ENCODE results near the gene RPRD1B. TPM values are rescaled to one million over a fixed set of nuclear protein-coding genes. Genes with fewer than 3 reads are reported as not detected.

RPRD1B gene
- polyA plus RNA-seq, 3 donors = 3.6 to 12.3 (median 4.7) TPM

GRCh38 chr20:38117635-38118034, 84.1 kb downstream of the RPRD1B start:
- Mint-ChIP-seq H3K27ac (no peak overlapping the region), H3K9me3 (no peaks in the 10 kb centered on the region), H3K27me3 (ENCODE audit: low read depth in 3 of 3) (no peaks in the 10 kb centered on the region), H3K36me3 (no peaks in the 10 kb centered on the region), H3K4me3 (no peak overlapping the region), H3K4me1 (peaks cover 31% of the 10 kb centered on the region)
- no peak overlapping the region for H3K4me2 ChIP-seq (replicated peaks; ENCODE audit: extremely low read depth, low read length, poor library complexity, severe bottlenecking)
- intact Hi-C loops (cut with micrococcal nuclease) = no loop called here
- no peak for TF ChIP-seq CTCF (IDR thresholded peaks at IDR 0.05)
- H3K9me3 ChIP-seq (replicated peaks in 1 of 2; ENCODE audit: control insufficient read depth in 1 of 2, insufficient read depth in 1 of 2, low read length in 2 of 2) = no peaks in the 10 kb centered on the region
- no peaks in the 10 kb centered on the region for H4K20me1 ChIP-seq (ENCODE audit: insufficient read depth, low read length)
- H3K79me2 ChIP-seq (ENCODE audit: insufficient read depth, low read length) = no peaks in the 10 kb centered on the region
- H2AFZ ChIP-seq (ENCODE audit: insufficient read depth, low read depth, low read length, poor library complexity, severe bottlenecking) = no peak overlapping the region
- no peaks in the 10 kb centered on the region for H3K27me3 ChIP-seq (ENCODE audit: control insufficient read depth in 2 of 2, insufficient read depth in 2 of 2, low read length in 2 of 2)
- peaks cover 13 to 18% of the 10 kb centered on the region in 2 donors for H3K4me1 ChIP-seq (ENCODE audit: control insufficient read depth in 1 of 2, insufficient read depth in 2 of 2, low read length in 2 of 2)
- no peak overlapping the region for H3K27ac ChIP-seq (ENCODE audit: low read depth in 1 of 2, low read length in 2 of 2)
- WGBS (ENCODE audit: insufficient coverage) = no CpG with 5 or more reads among the region's 3 CpGs
- no peaks in the 10 kb centered on the region for H3K36me3 ChIP-seq (replicated peaks in 1 of 2; ENCODE audit: control insufficient read depth in 1 of 2, insufficient read depth in 2 of 2, low read length in 2 of 2)
- H3K4me3 ChIP-seq (replicated peaks in 1 of 3; ENCODE audit: low read depth in 2 of 3, low read length in 3 of 3) = no peak overlapping the region
- no peak overlapping the region for H3K9ac ChIP-seq (ENCODE audit: insufficient read depth, low read length, poor library complexity, severe bottlenecking)
- DNase-seq = no peak

GRCh38 chr20:38119446-38119845, 85.9 kb downstream of the RPRD1B start:
- H3K4me2 ChIP-seq (replicated peaks; ENCODE audit: extremely low read depth, low read length, poor library complexity, severe bottlenecking) = no peak overlapping the region
- Mint-ChIP-seq H3K27ac (no peak overlapping the region), H3K4me3 (no peak overlapping the region), H3K4me1 (peaks cover 18% of the 10 kb centered on the region), H3K27me3 (ENCODE audit: low read depth in 3 of 3) (no peaks in the 10 kb centered on the region), H3K9me3 (no peaks in the 10 kb centered on the region), H3K36me3 (no peaks in the 10 kb centered on the region)
- TF ChIP-seq CTCF (IDR thresholded peaks at IDR 0.05) = no peak
- H3K4me3 ChIP-seq (replicated peaks in 1 of 3; ENCODE audit: low read depth in 2 of 3, low read length in 3 of 3) = no peak overlapping the region
- no peaks in the 10 kb centered on the region for H3K79me2 ChIP-seq (ENCODE audit: insufficient read depth, low read length)
- WGBS (ENCODE audit: insufficient coverage) = 90% methylated on average over 6 of the region's 6 CpGs
- no peak overlapping the region for H2AFZ ChIP-seq (ENCODE audit: insufficient read depth, low read depth, low read length, poor library complexity, severe bottlenecking)
- H3K27ac ChIP-seq (ENCODE audit: low read depth in 1 of 2, low read length in 2 of 2) = no peak overlapping the region
- H3K27me3 ChIP-seq (ENCODE audit: control insufficient read depth in 2 of 2, insufficient read depth in 2 of 2, low read length in 2 of 2) = no peaks in the 10 kb centered on the region
- no peaks in the 10 kb centered on the region for H3K9me3 ChIP-seq (replicated peaks in 1 of 2; ENCODE audit: control insufficient read depth in 1 of 2, insufficient read depth in 1 of 2, low read length in 2 of 2)
- intact Hi-C loops (cut with micrococcal nuclease) = no loop called here
- H3K4me1 ChIP-seq (ENCODE audit: control insufficient read depth in 1 of 2, insufficient read depth in 2 of 2, low read length in 2 of 2) = peaks cover 5 to 6% of the 10 kb centered on the region in 2 donors
- H4K20me1 ChIP-seq (ENCODE audit: insufficient read depth, low read length) = no peaks in the 10 kb centered on the region
- DNase-seq = no peak
- no peaks in the 10 kb centered on the region for H3K36me3 ChIP-seq (replicated peaks in 1 of 2; ENCODE audit: control insufficient read depth in 1 of 2, insufficient read depth in 2 of 2, low read length in 2 of 2)
- no peak overlapping the region for H3K9ac ChIP-seq (ENCODE audit: insufficient read depth, low read length, poor library complexity, severe bottlenecking)
